HTR-8/SVneo (cell line): ENCODE measurements around the gene TSHZ1.

Experiments used
- DNase-seq: peaks from one replicate; pipeline ENCODE4 v3.0.0; 2011; ENCODE audit warnings: low spot score, mixed read lengths; ENCODE audit not compliant: insufficient read length
- FAIRE-seq: peaks from 2 replicates; lab custom pipeline; 2011; peaks lifted over from hg19 to GRCh38; lab: Jason Lieb, UNC

The TSHZ1 gene

GRCh38 chr18:75264195-75264594 lies 53.6 kb downstream of the TSHZ1 start:
- DNase-seq, result no peak
- no peak for FAIRE-seq

GRCh38 chr18:75264926-75265597 lies 54.5 kb downstream of the TSHZ1 start:
- FAIRE-seq, result no peak
- no peak for DNase-seq

GRCh38 chr18:75265872-75266271 lies 55.3 kb downstream of the TSHZ1 start:
- FAIRE-seq, result no peak
- no peak for DNase-seq

- FAIRE-seq, result no peak
Observed at GRCh38 chr18:75267643-75268363, 57.2 kb downstream of the TSHZ1 start.

GRCh38 chr18:75268364-75268646 lies 57.7 kb downstream of the TSHZ1 start:
- FAIRE-seq (no peak), DNase-seq (no peak)

More at GRCh38 chr18:75267643-75268363, 57.2 kb downstream of the TSHZ1 start:
- DNase-seq, result no peak

- DNase-seq (no peak), FAIRE-seq (no peak)
Observed at GRCh38 chr18:75269124-75269680, 58.6 kb downstream of the TSHZ1 start.

- DNase-seq (no peak), FAIRE-seq (no peak)
Observed at GRCh38 chr18:75269696-75270095, 59.1 kb downstream of the TSHZ1 start.

- no peak for FAIRE-seq
- DNase-seq, result no peak
Observed at GRCh38 chr18:75271952-75272351, 61.4 kb downstream of the TSHZ1 start.

- no peak for DNase-seq
- no peak for FAIRE-seq
Observed at GRCh38 chr18:75273817-75274216, 63.2 kb downstream of the TSHZ1 start.

- no peak for DNase-seq
- FAIRE-seq, result no peak
Observed at GRCh38 chr18:75275226-75275625, 64.6 kb downstream of the TSHZ1 start.

GRCh38 chr18:75276818-75277609 lies 66.4 kb downstream of the TSHZ1 start:
- DNase-seq (no peak), FAIRE-seq (no peak)

GRCh38 chr18:75277610-75277928 lies 67.0 kb downstream of the TSHZ1 start:
- FAIRE-seq, result no peak

GRCh38 chr18:75279381-75279780 lies 68.8 kb downstream of the TSHZ1 start:
- FAIRE-seq, result no peak
- DNase-seq, result no peak

More at GRCh38 chr18:75277610-75277928, 67.0 kb downstream of the TSHZ1 start:
- DNase-seq, result no peak

GRCh38 chr18:75280427-75281280 lies 70.1 kb downstream of the TSHZ1 start:
- DNase-seq (no peak), FAIRE-seq (no peak)

GRCh38 chr18:75282746-75283145 lies 72.1 kb downstream of the TSHZ1 start:
- FAIRE-seq (no peak), DNase-seq (no peak)

GRCh38 chr18:75283731-75284130 lies 73.1 kb downstream of the TSHZ1 start:
- DNase-seq (no peak), FAIRE-seq (no peak)

- DNase-seq (no peak), FAIRE-seq (no peak)
Observed at GRCh38 chr18:75284566-75284965, 74.0 kb downstream of the TSHZ1 start.

GRCh38 chr18:75285876-75286275 lies 75.3 kb downstream of the TSHZ1 start:
- FAIRE-seq (no peak), DNase-seq (no peak)

- FAIRE-seq (no peak), DNase-seq (no peak)
Observed at GRCh38 chr18:75287006-75287405, 76.4 kb downstream of the TSHZ1 start.

- FAIRE-seq (no peak), DNase-seq (no peak)
Observed at GRCh38 chr18:75287700-75288099, 77.1 kb downstream of the TSHZ1 start.
